HepG2 (cell line): Measurements from ENCODE around the gene URB1.

Experiments used
- BRCA1 ChIP-seq: sonication (generic); formaldehyde crosslinking; IDR thresholded peaks from 2 replicates; pipeline ENCODE4 v1.4.0; 2020; ENCODE audit warnings: missing genetic modification reagents
- CTCF ChIP-seq: sonication (generic); formaldehyde crosslinking; IDR thresholded peaks from 2 replicates; pipeline ENCODE4 v1.5.0; 2020; ENCODE audit warnings: mild to moderate bottlenecking, missing genetic modification reagents, moderate library complexity
- KLF13 ChIP-seq: sonication (generic); formaldehyde crosslinking; IDR thresholded peaks from 2 replicates; pipeline ENCODE4 v1.4.0; 2020; ENCODE audit warnings: mild to moderate bottlenecking, missing genetic modification reagents
- MXD1 ChIP-seq: sonication (generic); formaldehyde crosslinking; IDR thresholded peaks from 2 replicates; pipeline ENCODE4 v1.4.0; 2020; ENCODE audit warnings: mild to moderate bottlenecking, missing genetic modification reagents
- NFKBIZ ChIP-seq: IDR thresholded peaks from 2 replicates; pipeline ENCODE4 v1.6.1; 2018; ENCODE audit warnings: missing genetic modification reagents, missing compliant biosample characterization
- NR2F1 ChIP-seq, 2 experiments: fragments of 450-650 bp in 1 of 2; formaldehyde crosslinking in 1 of 2; IDR thresholded peaks; 2 replicates each; pipeline versions ENCODE4 v1.5.0 to v1.6.1; 2016 to 2020; ENCODE audit warnings: mild to moderate bottlenecking in 1 of 2, missing compliant biosample characterization in 1 of 2, missing genetic modification reagents in 1 of 2, moderate library complexity in 1 of 2
- REST ChIP-seq, 2 experiments: IDR thresholded peaks; 2 replicates each; pipeline ENCODE4 v1.6.1; 2011 to 2012; ENCODE audit warnings: low read length in 2 of 2, borderline replicate concordance in 1 of 2, low read depth in 1 of 2, mild to moderate bottlenecking in 1 of 2, moderate library complexity in 1 of 2
- RFX3 ChIP-seq: IDR thresholded peaks from 2 replicates; pipeline ENCODE4 v1.6.1; 2016; ENCODE audit warnings: missing biosample characterization, missing genetic modification reagents
- TAF1 ChIP-seq: sonication (generic); formaldehyde crosslinking; IDR thresholded peaks from 2 replicates; pipeline ENCODE4 v1.4.0; 2020; ENCODE audit warnings: missing genetic modification reagents
- TCF7L2 ChIP-seq: IDR thresholded peaks from 2 replicates; pipeline ENCODE4 v1.6.1; 2011; ENCODE audit warnings: mild to moderate bottlenecking, low read depth, low read length, moderate library complexity
- USF2 ChIP-seq, 2 experiments: sonication (generic) in 1 of 2; formaldehyde crosslinking in 1 of 2; IDR thresholded peaks; 2 replicates each; pipeline versions ENCODE4 v1.5.1 to v1.6.1; 2011 to 2020; ENCODE audit warnings: borderline replicate concordance in 1 of 2, low read depth in 1 of 2, low read length in 1 of 2, mild to moderate bottlenecking in 1 of 2, missing genetic modification reagents in 1 of 2, moderate library complexity in 1 of 2
- ZNF639 ChIP-seq: conservative IDR thresholded peaks from 2 replicates; pipeline ENCODE4 v1.6.1; 2018; ENCODE audit warnings: missing genetic modification reagents

GRCh38 chr21:32350211-32350980 lies 42.4 kb downstream of the URB1 start:
- TF ChIP-seq TCF7L2 (no peak), CTCF (no peak), RFX3 (CRISPR knock-in tag) (no peak), BRCA1 (CRISPR knock-in tag) (no peak), TAF1 (no peak), USF2 (IDR thresholded peaks at IDR 0.05; ENCODE audit: low read depth, low read length) (no peak), USF2 (CRISPR knock-in tag; IDR thresholded peaks at IDR 0.05; ENCODE audit: borderline replicate concordance) (no peak), KLF13 (CRISPR knock-in tag) (no peak), REST (IDR thresholded peaks at IDR 0.05; ENCODE audit: borderline replicate concordance in 1 of 2, low read depth in 1 of 2, low read length in 2 of 2) (no peak), NR2F1 (CRISPR knock-in tag; IDR thresholded peaks at IDR 0.05) (no peak), MXD1 (CRISPR knock-in tag) (no peak), ZNF639 (CRISPR knock-in tag) (no peak), NFKBIZ (CRISPR knock-in tag) (no peak)
